A549 (cell line): ENCODE data around the gene COL19A1.

Experiments
- CHD2 ChIP-seq: fragments of 150-350 bp; IDR thresholded peaks from 2 replicates; pipeline ENCODE4 v1.6.1; 2014; ENCODE audit warnings: low read length; ENCODE audit not compliant: partially characterized antibody
- CHD4 ChIP-seq: fragments of 200-600 bp; sonication (generic); IDR thresholded peaks from 2 replicates; pipeline ENCODE4 v1.6.1; 2016; ENCODE audit warnings: antibody characterized with exemption, mild to moderate bottlenecking, borderline replicate concordance
- CTCF ChIP-seq: fragments of >200 bp; sonication (Bioruptor Twin); formaldehyde crosslinking; IDR thresholded peaks from 3 replicates; pipeline ENCODE4 v1.5.1; 2016
- GATA3 ChIP-seq: IDR thresholded peaks from 2 replicates; pipeline ENCODE4 v1.6.1; 2012; ENCODE audit warnings: borderline replicate concordance
- POLR2A ChIP-seq: IDR thresholded peaks from 2 replicates; pipeline ENCODE4 v1.6.1; 2012; ENCODE audit warnings: mild to moderate bottlenecking, low read length
- POLR2AphosphoS2 ChIP-seq: conservative IDR thresholded peaks from 2 replicates; pipeline ENCODE4 v1.6.1; 2012; ENCODE audit warnings: low read length, improper control_type of control experiment, inconsistent platforms
- REST ChIP-seq: fragments of 200-600 bp; sonication (generic); IDR thresholded peaks from 2 replicates; pipeline ENCODE4 v1.6.1; 2016; ENCODE audit warnings: antibody characterized with exemption, mild to moderate bottlenecking, moderate library complexity
- ZFP36 ChIP-seq: fragments of 450-650 bp; IDR thresholded peaks from 2 replicates; pipeline ENCODE4 v1.6.1; 2014; ENCODE audit warnings: borderline replicate concordance; ENCODE audit not compliant: partially characterized antibody
- TF ChIP-seq, protein P1 (sequence below): IDR thresholded peaks from 2 replicates; pipeline ENCODE4 v1.6.1; 2012

- TF ChIP-seq REST (no peak), CHD2 (no peak), POLR2A (no peak), ZFP36 (no peak), CHD4 (no peak), POLR2AphosphoS2 (no peak), GATA3 (no peak), CTCF (no peak)
- TF ChIP-seq, protein P1, sequence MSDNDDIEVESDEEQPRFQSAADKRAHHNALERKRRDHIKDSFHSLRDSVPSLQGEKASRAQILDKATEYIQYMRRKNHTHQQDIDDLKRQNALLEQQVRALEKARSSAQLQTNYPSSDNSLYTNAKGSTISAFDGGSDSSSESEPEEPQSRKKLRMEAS, result no peak
These were observed 275.7 kb downstream of the COL19A1 start for GRCh38 chr6:70142034-70142433.
